SH-SY5Y (cell line): Measurements from ENCODE around the gene TADA2B.

Source experiments
- GATA2 ChIP-seq: IDR thresholded peaks from 2 replicates; pipeline ENCODE4 v1.6.1; 2011; ENCODE audit warnings: mild to moderate bottlenecking, low read depth, low read length
- GATA3 ChIP-seq: IDR thresholded peaks from 2 replicates; pipeline ENCODE4 v1.6.1; 2011; ENCODE audit warnings: low read depth, mild to moderate bottlenecking, low read length, moderate library complexity

GRCh38 chr4:7030856-7031255 lies 12.3 kb upstream of the TADA2B start:
- no peak for TF ChIP-seq GATA2
- no peak for TF ChIP-seq GATA3
